IPS DF 4.7 (cell line): ENCODE results near the gene KLLN.
"Not testable (repeated sequence)": the region's sequence is repeated elsewhere in the genome, so short reads cannot be mapped to it uniquely, and the experiment has no call there.

ENCODE experiments used
- DNase-seq: peaks from one replicate; pipeline ENCODE4 v3.0.0-alpha.2; 2013; ENCODE audit warnings: low spot score; ENCODE audit errors: extremely low read depth

KLLN gene

GRCh38 chr10:87863053-87863943, at the start of gene KLLN, which contains the start of gene PTEN:
TSS of gene KLLN (minus strand) at chr10:87863533. CDS start at chr10:87862487, 1,046 bp downstream.
TSS of gene PTEN (plus strand) at chr10:87863625. CDS start at chr10:87864470, 845 bp downstream.
- no peak for DNase-seq

- DNase-seq, result not testable (repeated sequence)
Observed at GRCh38 chr10:87903396-87903795, 40.1 kb upstream of the KLLN start.

- DNase-seq, result not testable (repeated sequence)
Observed at GRCh38 chr10:87897957-87898356, 34.6 kb upstream of the KLLN start.

GRCh38 chr10:87896216-87896615, 32.9 kb upstream of the KLLN start:
- no peak for DNase-seq

GRCh38 chr10:87895430-87895829, 32.1 kb upstream of the KLLN start:
- DNase-seq, result no peak

- DNase-seq, result no peak
Observed at GRCh38 chr10:87887548-87888289, 24.4 kb upstream of the KLLN start.

GRCh38 chr10:87887146-87887545, 23.8 kb upstream of the KLLN start:
- DNase-seq, result no peak

- DNase-seq, result no peak
Observed at GRCh38 chr10:87886635-87887034, 23.3 kb upstream of the KLLN start.

GRCh38 chr10:87882555-87883294, 19.4 kb upstream of the KLLN start:
- DNase-seq, result no peak

- not testable (repeated sequence) for DNase-seq
Observed at GRCh38 chr10:87881373-87882059, 18.2 kb upstream of the KLLN start.

GRCh38 chr10:87880336-87880735, 17.0 kb upstream of the KLLN start:
- no peak for DNase-seq

GRCh38 chr10:87878664-87879459, 15.5 kb upstream of the KLLN start:
- DNase-seq, result no peak

- no peak for DNase-seq
Observed at GRCh38 chr10:87875929-87876571, 12.7 kb upstream of the KLLN start.

- DNase-seq, result no peak
Observed at GRCh38 chr10:87873656-87874055, 10.3 kb upstream of the KLLN start.

- no peak for DNase-seq
Observed at GRCh38 chr10:87872828-87873227, 9.5 kb upstream of the KLLN start.

GRCh38 chr10:87869773-87870551, 6.6 kb upstream of the KLLN start:
- DNase-seq, result no peak

GRCh38 chr10:87869139-87869538, 5.8 kb upstream of the KLLN start:
- not testable (repeated sequence) for DNase-seq

GRCh38 chr10:87868277-87868676, 4.9 kb upstream of the KLLN start:
- no peak for DNase-seq

- no peak for DNase-seq
Observed at GRCh38 chr10:87867453-87867852, 4.1 kb upstream of the KLLN start.
